Measurements from ENCODE around the gene CFAP92.

The CFAP92 gene

GRCh38 chr3:128908951-128909350 lies 84.9 kb downstream of the CFAP92 start:
- no peak overlapping the region for H3K4me3 ChIP-seq (ENCODE audit: low read depth, low read length)
- no peak for DNase-seq (ENCODE audit: low read depth, low spot score)
- in situ Hi-C loops (cut with HindIII; ENCODE audit: low sequenced_read_pairs): no loop called here
- TF ChIP-seq CTCF (IDR thresholded peaks at IDR 0.05; ENCODE audit: low read depth, low read length): no peak

- no peak overlapping the region for H3K4me3 ChIP-seq (ENCODE audit: low read depth, low read length)
- no peak for TF ChIP-seq CTCF (IDR thresholded peaks at IDR 0.05; ENCODE audit: low read depth, low read length)
- no peak for DNase-seq (ENCODE audit: low read depth, low spot score)
- in situ Hi-C loops (cut with HindIII; ENCODE audit: low sequenced_read_pairs): no loop called here
Measured at GRCh38 chr3:128907706-128908445, 86.0 kb downstream of the CFAP92 start.

- no peak for DNase-seq (ENCODE audit: low read depth, low spot score)
- no peak overlapping the region for H3K4me3 ChIP-seq (ENCODE audit: low read depth, low read length)
- in situ Hi-C loops (cut with HindIII; ENCODE audit: low sequenced_read_pairs): no loop called here
- TF ChIP-seq CTCF (IDR thresholded peaks at IDR 0.05; ENCODE audit: low read depth, low read length): no peak
Measured at GRCh38 chr3:128906804-128907525, 86.9 kb downstream of the CFAP92 start.

- no peak overlapping the region for H3K4me3 ChIP-seq (ENCODE audit: low read depth, low read length)
- no peak for DNase-seq (ENCODE audit: low read depth, low spot score)
- in situ Hi-C loops (cut with HindIII; ENCODE audit: low sequenced_read_pairs): no loop called here
- TF ChIP-seq CTCF (IDR thresholded peaks at IDR 0.05; ENCODE audit: low read depth, low read length): no peak
Measured at GRCh38 chr3:128906031-128906803, 87.7 kb downstream of the CFAP92 start.

GRCh38 chr3:128903501-128903900 lies 90.4 kb downstream of the CFAP92 start:
- H3K4me3 ChIP-seq (ENCODE audit: low read depth, low read length): no peak overlapping the region
- in situ Hi-C loops (cut with HindIII; ENCODE audit: low sequenced_read_pairs): no loop called here
- no peak for DNase-seq (ENCODE audit: low read depth, low spot score)
- no peak for TF ChIP-seq CTCF (IDR thresholded peaks at IDR 0.05; ENCODE audit: low read depth, low read length)

GRCh38 chr3:128902426-128902825 lies 91.5 kb downstream of the CFAP92 start:
- TF ChIP-seq CTCF (IDR thresholded peaks at IDR 0.05; ENCODE audit: low read depth, low read length): no peak
- DNase-seq (ENCODE audit: low read depth, low spot score): no peak
- H3K4me3 ChIP-seq (ENCODE audit: low read depth, low read length): no peak overlapping the region
- in situ Hi-C loops (cut with HindIII; ENCODE audit: low sequenced_read_pairs): no loop called here

All from astrocyte of the spinal cord (primary cell).